ENCODE measurements around the gene VAV3. TPM values are rescaled to one million over a fixed set of nuclear protein-coding genes. Genes with fewer than 3 reads are reported as not detected.

VAV3 gene
- total and polyA plus RNA-seq, 5 experiments from 2014 or later = 2.2 to 13.1 (median 2.9) TPM

GRCh38 chr1:107820801-107821200 is 144.2 kb downstream of the VAV3 start:
- peak overlapping the region in 3 of 10 donors; percentile 80 to 84 (median 82) for H3K27ac Mint-ChIP-seq
- H3K4me1 Mint-ChIP-seq = peaks cover 20 to 58% (median 37%) of the 10 kb centered on the region in 4 donors
- POLR2A ChIA-PET = no interaction called here
- H3K9me3 Mint-ChIP-seq = peaks cover 0 to 22% (median 6%) of the 10 kb centered on the region in 9 donors
- DNase-seq = no peak
- H3K4me3 Mint-ChIP-seq = peak overlapping the region in 2 of 10 donors; percentile 37 to 52
- no peak for ATAC-seq
- no peaks in the 10 kb centered on the region for H3K27me3 Mint-ChIP-seq
- H3K36me3 Mint-ChIP-seq = peaks cover 0 to 16% (median 16%) of the 10 kb centered on the region in 3 donors

- peaks cover 0 to 4% (median 4%) of the 10 kb centered on the region in 3 donors for H3K36me3 Mint-ChIP-seq
- peaks cover 0 to 9% (median 0%) of the 10 kb centered on the region in 9 donors for H3K9me3 Mint-ChIP-seq
- no peaks in the 10 kb centered on the region for H3K27me3 Mint-ChIP-seq
- no peak for ATAC-seq
- no peak overlapping the region for H3K4me3 Mint-ChIP-seq
- DNase-seq = no peak
- peaks cover 22 to 48% (median 34%) of the 10 kb centered on the region in 4 donors for H3K4me1 Mint-ChIP-seq
- POLR2A ChIA-PET = interaction anchor here (1.0 to 1.4 kb wide), 2 partner anchors 8 to 34 kb away, joined by 3 read pairs; no protein-coding TSS in a partner anchor
- H3K27ac Mint-ChIP-seq = no peak overlapping the region
Measured at GRCh38 chr1:107817935-107818334, 147.0 kb downstream of the VAV3 start.

GRCh38 chr1:107817206-107817605 is 147.8 kb downstream of the VAV3 start:
- H3K4me3 Mint-ChIP-seq = no peak overlapping the region
- peaks cover 22 to 49% (median 31%) of the 10 kb centered on the region in 4 donors for H3K4me1 Mint-ChIP-seq
- peaks cover 0 to 5% (median 0%) of the 10 kb centered on the region in 9 donors for H3K9me3 Mint-ChIP-seq
- no peak for DNase-seq
- H3K27ac Mint-ChIP-seq = peak overlapping the region in 2 of 10 donors; percentile 15 to 17
- POLR2A ChIA-PET = interaction anchor here (1.0 to 1.4 kb wide), 2 partner anchors 9 to 34 kb away, joined by 3 read pairs; no protein-coding TSS in a partner anchor
- ATAC-seq = no peak
- H3K36me3 Mint-ChIP-seq = peaks cover 0 to 2% (median 0%) of the 10 kb centered on the region in 3 donors
- no peaks in the 10 kb centered on the region for H3K27me3 Mint-ChIP-seq

- Mint-ChIP-seq H3K4me1 (peaks cover 11 to 68% (median 25%) of the 10 kb centered on the region in 4 donors), H3K36me3 (peaks cover 0 to 2% (median 0%) of the 10 kb centered on the region in 3 donors), H3K27me3 (no peaks in the 10 kb centered on the region), H3K4me3 (no peak overlapping the region), H3K9me3 (peaks cover 0 to 2% (median 0%) of the 10 kb centered on the region in 9 donors), H3K27ac (peak overlapping the region in 3 of 10 donors; percentile 0 to 27 (median 10))
- ATAC-seq = no peak
- DNase-seq = no peak
- POLR2A ChIA-PET = no interaction called here
Measured at GRCh38 chr1:107810291-107810951, 154.6 kb downstream of the VAV3 start.

- ATAC-seq (no peak), DNase-seq (no peak)
- H3K4me3 Mint-ChIP-seq = no peak overlapping the region
- peaks cover 0 to 2% (median 0%) of the 10 kb centered on the region in 9 donors for H3K9me3 Mint-ChIP-seq
- POLR2A ChIA-PET = no interaction called here
- no peaks in the 10 kb centered on the region for H3K27me3 Mint-ChIP-seq
- H3K27ac Mint-ChIP-seq = peak overlapping the region in 1 of 10 donors; percentile 7
- no peaks in the 10 kb centered on the region for H3K36me3 Mint-ChIP-seq
- H3K4me1 Mint-ChIP-seq = peaks cover 24 to 87% (median 47%) of the 10 kb centered on the region in 4 donors
Measured at GRCh38 chr1:107807855-107808254, 157.1 kb downstream of the VAV3 start.

- POLR2A ChIA-PET = no interaction called here
- Mint-ChIP-seq H3K4me3 (no peak overlapping the region), H3K4me1 (peaks cover 24 to 90% (median 51%) of the 10 kb centered on the region in 4 donors), H3K36me3 (no peaks in the 10 kb centered on the region), H3K27ac (peak overlapping the region in 1 of 10 donors; percentile 7), H3K9me3 (no peaks in the 10 kb centered on the region), H3K27me3 (no peaks in the 10 kb centered on the region)
- DNase-seq (no peak), ATAC-seq (no peak)
Measured at GRCh38 chr1:107807405-107807804, 157.6 kb downstream of the VAV3 start.

- H3K4me1 Mint-ChIP-seq = peaks cover 24 to 90% (median 53%) of the 10 kb centered on the region in 4 donors
- no peaks in the 10 kb centered on the region for H3K9me3 Mint-ChIP-seq
- ATAC-seq (no peak), DNase-seq (no peak)
- no peaks in the 10 kb centered on the region for H3K36me3 Mint-ChIP-seq
- no peaks in the 10 kb centered on the region for H3K27me3 Mint-ChIP-seq
- no peak overlapping the region for H3K4me3 Mint-ChIP-seq
- no peak overlapping the region for H3K27ac Mint-ChIP-seq
- POLR2A ChIA-PET = no interaction called here
Measured at GRCh38 chr1:107806902-107807301, 158.1 kb downstream of the VAV3 start.

- POLR2A ChIA-PET = no interaction called here
- H3K27ac Mint-ChIP-seq = peak overlapping the region; percentile 10 to 82 (median 66)
- peaks cover 22 to 85% (median 43%) of the 10 kb centered on the region in 4 donors for H3K4me1 Mint-ChIP-seq
Measured at GRCh38 chr1:107804741-107805140, 160.2 kb downstream of the VAV3 start.

GRCh38 chr1:107804134-107804533 is 160.8 kb downstream of the VAV3 start:
- peak overlapping the region; percentile 39 to 70 (median 52) for H3K4me3 Mint-ChIP-seq
- H3K27me3 Mint-ChIP-seq = no peaks in the 10 kb centered on the region
- POLR2A ChIA-PET = interaction anchor here (0.5 kb wide), 1 partner anchor 18 kb away, joined by 3 read pairs; no protein-coding TSS in a partner anchor
- peak overlapping the region in 9 of 10 donors; percentile 19 to 82 (median 56) for H3K27ac Mint-ChIP-seq
- H3K36me3 Mint-ChIP-seq = peaks cover 0 to 4% (median 0%) of the 10 kb centered on the region in 3 donors
- DNase-seq (peak in 3 of 10 donors; percentile 33 to 53 (median 46)), ATAC-seq (peak; percentile 68 to 89)
- H3K9me3 Mint-ChIP-seq = peaks cover 0 to 6% (median 0%) of the 10 kb centered on the region in 9 donors
- peaks cover 22 to 84% (median 43%) of the 10 kb centered on the region in 4 donors for H3K4me1 Mint-ChIP-seq

More at GRCh38 chr1:107804741-107805140, 160.2 kb downstream of the VAV3 start:
- Mint-ChIP-seq H3K27me3 (no peaks in the 10 kb centered on the region), H3K9me3 (peaks cover 0 to 6% (median 0%) of the 10 kb centered on the region in 9 donors), H3K36me3 (peaks cover 0 to 4% (median 0%) of the 10 kb centered on the region in 3 donors), H3K4me3 (peak overlapping the region; percentile 39 to 70 (median 52))
- peak in 1 of 2 donors; percentile 20 for ATAC-seq
- no peak for DNase-seq

- DNase-seq = no peak
- ATAC-seq = no peak
- peaks cover 0 to 6% (median 0%) of the 10 kb centered on the region in 9 donors for H3K9me3 Mint-ChIP-seq
- no peaks in the 10 kb centered on the region for H3K27me3 Mint-ChIP-seq
- peaks cover 0 to 4% (median 0%) of the 10 kb centered on the region in 3 donors for H3K36me3 Mint-ChIP-seq
- peak overlapping the region in 5 of 10 donors; percentile 3 to 69 (median 39) for H3K4me3 Mint-ChIP-seq
- POLR2A ChIA-PET = interaction anchor here (0.5 kb wide), 1 partner anchor 17 kb away, joined by 3 read pairs; no protein-coding TSS in a partner anchor
- H3K27ac Mint-ChIP-seq = peak overlapping the region in 5 of 10 donors; percentile 19 to 82 (median 66)
- H3K4me1 Mint-ChIP-seq = peaks cover 22 to 81% (median 43%) of the 10 kb centered on the region in 4 donors
Measured at GRCh38 chr1:107803579-107803978, 161.4 kb downstream of the VAV3 start.

- H3K4me3 Mint-ChIP-seq = peak overlapping the region in 2 of 10 donors; percentile 15 to 69
- peaks cover 22 to 77% (median 42%) of the 10 kb centered on the region in 4 donors for H3K4me1 Mint-ChIP-seq
- ATAC-seq = no peak
Measured at GRCh38 chr1:107802654-107803053, 162.3 kb downstream of the VAV3 start.

GRCh38 chr1:107795994-107796393 is 169.0 kb downstream of the VAV3 start:
- POLR2A ChIA-PET = no interaction called here
- Mint-ChIP-seq H3K4me1 (peaks cover 7 to 63% (median 23%) of the 10 kb centered on the region in 4 donors), H3K9me3 (peaks cover 0 to 4% (median 0%) of the 10 kb centered on the region in 9 donors), H3K27me3 (no peaks in the 10 kb centered on the region), H3K27ac (peak overlapping the region in 5 of 10 donors; percentile 2 to 61 (median 40)), H3K4me3 (no peak overlapping the region), H3K36me3 (peaks cover 0 to 3% (median 0%) of the 10 kb centered on the region in 3 donors)
- DNase-seq (no peak), ATAC-seq (peak; percentile 33 to 37)

More at GRCh38 chr1:107802654-107803053, 162.3 kb downstream of the VAV3 start:
- POLR2A ChIA-PET = no interaction called here
- Mint-ChIP-seq H3K27ac (peak overlapping the region in 3 of 10 donors; percentile 6 to 80 (median 61)), H3K36me3 (peaks cover 0 to 4% (median 0%) of the 10 kb centered on the region in 3 donors), H3K9me3 (peaks cover 0 to 6% (median 0%) of the 10 kb centered on the region in 9 donors), H3K27me3 (no peaks in the 10 kb centered on the region)
- no peak for DNase-seq
